DND-41 (cell line): Measurements from ENCODE around the gene SUPT3H.

ENCODE experiments used
- CTCF ChIP-seq: IDR thresholded peaks from 2 replicates; pipeline ENCODE4 v1.5.1; 2012; ENCODE audit warnings: borderline replicate concordance, low read length, moderate library complexity, mild to moderate bottlenecking; ENCODE audit not compliant: poor library complexity, severe bottlenecking; ENCODE audit errors: extremely low read depth
- EZH2 ChIP-seq: IDR thresholded peaks from 3 replicates; pipeline ENCODE4 v1.6.1; 2012; ENCODE audit warnings: borderline replicate concordance, low read depth, mild to moderate bottlenecking, moderate library complexity, low read length, inconsistent platforms; ENCODE audit not compliant: severe bottlenecking

GRCh38 chr6:44915111-44915510 is 462.6 kb downstream of the SUPT3H start:
- no peak for TF ChIP-seq CTCF
- TF ChIP-seq EZH2, result no peak
